C4-2B (cell line): ENCODE measurements around the gene TNFRSF18.

Experiments
- CTCF ChIP-seq: fragments of 450-650 bp; conservative IDR thresholded peaks from 2 replicates; pipeline ENCODE4 v1.5.1; 2017; ENCODE audit warnings: mild to moderate bottlenecking
- ZFX ChIP-seq: fragments of 450-650 bp; IDR thresholded peaks from 2 replicates; pipeline ENCODE4 v1.6.1; 2017

DNA sequence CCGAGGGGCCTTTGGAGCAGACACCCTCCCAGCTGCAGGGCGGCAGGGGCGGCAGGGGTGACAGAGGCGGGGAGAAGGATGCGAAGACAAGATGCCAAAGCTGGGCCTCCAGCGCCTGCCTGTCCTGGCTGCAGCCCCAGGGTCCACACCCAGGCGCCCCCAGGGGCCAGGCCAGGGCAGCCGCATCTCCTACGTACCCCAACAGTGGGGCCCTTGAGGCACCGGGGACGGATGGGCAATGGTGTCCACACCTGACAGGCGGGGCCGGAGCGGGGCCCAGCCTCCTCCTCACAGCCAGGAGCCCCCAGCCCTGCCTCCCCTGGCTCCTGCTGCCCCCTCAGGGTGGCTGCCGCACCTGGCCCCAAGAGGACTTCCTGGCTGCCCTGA is 32.8 kb upstream of the TNFRSF18 start:
- TF ChIP-seq CTCF = no peak
- TF ChIP-seq ZFX = no peak
